Activated CD4-positive, alpha-beta T cell treated with anti-CD3 and anti-CD28 coated beads for 36 hours (primary cell): ENCODE measurements around the gene HSD11B1. TPM values are rescaled to one million over a fixed set of nuclear protein-coding genes. Genes with fewer than 3 reads are reported as not detected.

ENCODE experiments used
- ATAC-seq: fragments of 200-7000 bp; cut with Tn5 transposase; one replicate; pipeline ENCODE4 v1.10.0; 2021; ENCODE audit warnings: mild to moderate bottlenecking, moderate library complexity
- CTCF ChIA-PET: fragments of 350-600 bp; sonication (Branson Sonifier 250); formaldehyde crosslinking; loops from one replicate; lab custom pipeline; 2021; ENCODE audit warnings: antibody characterized with exemption; lab: Charles Lee
- POLR2A ChIA-PET: fragments of 350-600 bp; sonication (Branson Sonifier 250); formaldehyde crosslinking; loops from one replicate; lab custom pipeline; 2021; ENCODE audit warnings: antibody characterized with exemption, inconsistent platforms; lab: Charles Lee
- DNase-seq: peaks from one replicate; pipeline ENCODE4 v3.0.0-alpha.2; 2020
- H3K27ac Mint-ChIP-seq: one replicate; pipeline ENCODE4 v1.8.0; 2021; ENCODE audit warnings: mixed read lengths
- H3K27me3 Mint-ChIP-seq: one replicate; pipeline ENCODE4 v1.8.0; 2021; ENCODE audit warnings: mixed read lengths
- H3K36me3 Mint-ChIP-seq: one replicate; pipeline ENCODE4 v1.8.0; 2021; ENCODE audit warnings: low read depth, mixed read lengths
- H3K4me1 Mint-ChIP-seq: one replicate; pipeline ENCODE4 v1.8.0; 2021; ENCODE audit warnings: mixed read lengths
- H3K4me3 Mint-ChIP-seq: one replicate; pipeline ENCODE4 v1.8.0; 2021; ENCODE audit warnings: mild to moderate bottlenecking, moderate library complexity, mixed read lengths
- H3K9me3 Mint-ChIP-seq: one replicate; pipeline ENCODE4 v1.8.0; 2021; ENCODE audit warnings: low read depth, mixed read lengths
- intact Hi-C, 2 experiments: fragments of 100-400 bp; cut with DNase I in 1 of 2; cut with micrococcal nuclease in 1 of 2; formaldehyde crosslinking; loops; one replicate each; pipeline versions ENCODE4 v1.14.2 to v1.15.1; 2022 to 2024; cut with DNase I, micrococcal nuclease
- total RNA-seq, 2 experiments: library from RNA; stranded (reverse); gene quantifications; one replicate each; pipeline ENCODE4 v1.2.3, GENCODE V29; 2021

The HSD11B1 gene
- total RNA-seq, 2 experiments from 2014 or later: 4.5 to 5.7 TPM

- POLR2A ChIA-PET: interaction anchor here (0.6 to 2.7 kb wide), 5 partner anchors 14 to 32 kb away, joined by 3 to 23 read pairs (median 5); no protein-coding TSS in a partner anchor
- Mint-ChIP-seq H3K27ac (peak overlapping the region; percentile 98), H3K27me3 (no peaks in the 10 kb centered on the region), H3K36me3 (peaks cover 3% of the 10 kb centered on the region), H3K9me3 (no peaks in the 10 kb centered on the region), H3K4me3 (peak overlapping the region; percentile 51), H3K4me1 (peaks cover 82% of the 10 kb centered on the region)
- ATAC-seq: peak; percentile 48
- DNase-seq: peak; percentile 65
- intact Hi-C loops: loop anchor here (1.0 to 10.0 kb wide), 8 partner anchors 17 to 1927 kb away; partner anchors contain the start of genes C1orf74 (in 2 of the 2), LAMB3 (in 1 of the 2) and UTP25 (in 1 of the 2)
- CTCF ChIA-PET: interaction anchor here (0.5 to 6.7 kb wide), 11 partner anchors 9 to 638 kb away, joined by 3 to 75 read pairs (median 5); partner anchors contain the start of gene C1orf74
Measured at GRCh38 chr1:209751627-209752231, 47.1 kb downstream of the HSD11B1 start.

GRCh38 chr1:209752890-209753289 lies 48.2 kb downstream of the HSD11B1 start:
- ATAC-seq: no peak
- ChIA-PET CTCF (interaction anchor here (0.7 to 6.7 kb wide), 5 partner anchors 15 to 69 kb away, joined by 3 to 75 read pairs (median 5); no protein-coding TSS in a partner anchor), POLR2A (interaction anchor here (0.6 to 2.7 kb wide), 4 partner anchors 16 to 62 kb away, joined by 3 to 23 read pairs (median 4); partner anchors contain the start of gene C1orf74)
- H3K4me1 Mint-ChIP-seq: peaks cover 70% of the 10 kb centered on the region
- no peak for DNase-seq
- no peaks in the 10 kb centered on the region for H3K27me3 Mint-ChIP-seq
- intact Hi-C loops: loop anchor here (1.0 to 10.0 kb wide), 7 partner anchors 15 to 1928 kb away; partner anchors contain the start of genes C1orf74 (in 2 of the 2), LAMB3 (in 1 of the 2) and UTP25 (in 1 of the 2)
- H3K36me3 Mint-ChIP-seq: peaks cover 12% of the 10 kb centered on the region
- peak overlapping the region; percentile 98 for H3K27ac Mint-ChIP-seq
- no peaks in the 10 kb centered on the region for H3K9me3 Mint-ChIP-seq
- no peak overlapping the region for H3K4me3 Mint-ChIP-seq

- Mint-ChIP-seq H3K27me3 (no peaks in the 10 kb centered on the region), H3K9me3 (no peaks in the 10 kb centered on the region), H3K4me3 (peak overlapping the region; percentile 95), H3K36me3 (peaks cover 36% of the 10 kb centered on the region), H3K4me1 (peaks cover 77% of the 10 kb centered on the region), H3K27ac (peak overlapping the region; percentile 99)
- ChIA-PET POLR2A (interaction anchor here (0.9 to 1.9 kb wide), 7 partner anchors 11 to 619 kb away, joined by 3 to 28 read pairs (median 4); partner anchors contain the start of gene C1orf74), CTCF (interaction anchor here (0.6 to 5.0 kb wide), 15 partner anchors 9 to 186 kb away, joined by 3 to 58 read pairs (median 5); partner anchors contain the start of genes C1orf74 and UTP25)
- no peak for DNase-seq
- no peak for ATAC-seq
- intact Hi-C loops: loop anchor here (10.0 kb wide), 3 partner anchors 580 to 1930 kb away; no protein-coding TSS in a partner anchor
Measured at GRCh38 chr1:209755256-209755655, 50.6 kb downstream of the HSD11B1 start.

- ChIA-PET CTCF (interaction anchor here (0.6 to 5.0 kb wide), 13 partner anchors 8 to 504 kb away, joined by 3 to 58 read pairs (median 5); partner anchors contain the start of genes C1orf74 and UTP25), POLR2A (interaction anchor here (0.9 to 1.9 kb wide), 10 partner anchors 10 to 618 kb away, joined by 3 to 28 read pairs (median 4); partner anchors contain the start of gene C1orf74)
- Mint-ChIP-seq H3K36me3 (peaks cover 43% of the 10 kb centered on the region), H3K9me3 (no peaks in the 10 kb centered on the region), H3K27ac (peak within 1 kb of the TSS; percentile 99), H3K27me3 (no peaks in the 10 kb centered on the region), H3K4me3 (peak within 1 kb of the TSS; percentile 95), H3K4me1 (peaks cover 75% of the 10 kb centered on the region)
- intact Hi-C loops: loop anchor here (1.0 to 10.0 kb wide), 6 partner anchors 12 to 1931 kb away; partner anchors contain the start of genes C1orf74 (in 2 of the 2) and UTP25 (in 1 of the 2)
- ATAC-seq: peak; percentile 76
- peak; percentile 89 for DNase-seq
Measured at GRCh38 chr1:209755926-209756614, 51.4 kb downstream of the HSD11B1 start, which contains the start of gene TRAF3IP3. TRAF3IP3 (plus strand) TSS chr1:209756053; CDS start chr1:209760040, 3,987 bp downstream.

- ATAC-seq (peak; percentile 34), DNase-seq (peak; percentile 63)
- H3K9me3 Mint-ChIP-seq: no peaks in the 10 kb centered on the region
- intact Hi-C loops: loop anchor here (1.0 to 10.0 kb wide), 6 partner anchors 11 to 1932 kb away; partner anchors contain the start of genes C1orf74 (in 2 of the 2) and UTP25 (in 1 of the 2)
- H3K36me3 Mint-ChIP-seq: peaks cover 50% of the 10 kb centered on the region
- POLR2A ChIA-PET: interaction anchor here (0.9 to 2.4 kb wide), 8 partner anchors 10 to 66 kb away, joined by 3 to 28 read pairs (median 4); partner anchors contain the start of gene C1orf74
- H3K27ac Mint-ChIP-seq: peak overlapping the region; percentile 99
- no peaks in the 10 kb centered on the region for H3K27me3 Mint-ChIP-seq
- CTCF ChIA-PET: interaction anchor here (0.6 to 5.0 kb wide), 6 partner anchors 9 to 187 kb away, joined by 3 to 58 read pairs (median 6); no protein-coding TSS in a partner anchor
- H3K4me3 Mint-ChIP-seq: peak overlapping the region; percentile 95
- peaks cover 75% of the 10 kb centered on the region for H3K4me1 Mint-ChIP-seq
Measured at GRCh38 chr1:209756615-209757445, 52.2 kb downstream of the HSD11B1 start.

- Mint-ChIP-seq H3K4me3 (peak overlapping the region; percentile 95), H3K27me3 (no peaks in the 10 kb centered on the region), H3K27ac (peak overlapping the region; percentile 99), H3K4me1 (peaks cover 73% of the 10 kb centered on the region), H3K36me3 (peaks cover 66% of the 10 kb centered on the region), H3K9me3 (no peaks in the 10 kb centered on the region)
- DNase-seq (no peak), ATAC-seq (no peak)
- intact Hi-C loops: loop anchor here (2.0 to 10.0 kb wide), 4 partner anchors 64 to 1934 kb away; no protein-coding TSS in a partner anchor
- ChIA-PET POLR2A (interaction anchor here (2.4 kb wide), 1 partner anchor 10 kb away, joined by 21 read pairs; no protein-coding TSS in a partner anchor), CTCF (interaction anchor here (1.3 to 5.0 kb wide), 3 partner anchors 9 to 34 kb away, joined by 3 to 58 read pairs (median 11); no protein-coding TSS in a partner anchor)
Measured at GRCh38 chr1:209758400-209758799, 53.8 kb downstream of the HSD11B1 start.

- CTCF ChIA-PET: interaction anchor here (0.6 to 2.7 kb wide), 5 partner anchors 8 to 70 kb away, joined by 3 to 12 read pairs (median 6); no protein-coding TSS in a partner anchor
- DNase-seq: no peak
- H3K27ac Mint-ChIP-seq: peak overlapping the region; percentile 56
- no peaks in the 10 kb centered on the region for H3K27me3 Mint-ChIP-seq
- POLR2A ChIA-PET: no interaction called here
- peaks cover 71% of the 10 kb centered on the region for H3K4me1 Mint-ChIP-seq
- intact Hi-C loops: loop anchor here (2.0 to 10.0 kb wide), 4 partner anchors 63 to 1935 kb away; no protein-coding TSS in a partner anchor
- no peak overlapping the region for H3K4me3 Mint-ChIP-seq
- no peak for ATAC-seq
- peaks cover 79% of the 10 kb centered on the region for H3K36me3 Mint-ChIP-seq
- peaks cover 2% of the 10 kb centered on the region for H3K9me3 Mint-ChIP-seq
Measured at GRCh38 chr1:209759829-209760359, 55.2 kb downstream of the HSD11B1 start.

GRCh38 chr1:209761011-209761635 lies 56.5 kb downstream of the HSD11B1 start:
- CTCF ChIA-PET: interaction anchor here (1.1 to 2.7 kb wide), 5 partner anchors 8 to 613 kb away, joined by 3 to 12 read pairs (median 6); no protein-coding TSS in a partner anchor
- H3K27me3 Mint-ChIP-seq: no peaks in the 10 kb centered on the region
- intact Hi-C loops: no loop called here
- no peak for ATAC-seq
- peak overlapping the region; percentile 79 for H3K27ac Mint-ChIP-seq
- POLR2A ChIA-PET: no interaction called here
- no peak overlapping the region for H3K4me3 Mint-ChIP-seq
- peaks cover 89% of the 10 kb centered on the region for H3K36me3 Mint-ChIP-seq
- H3K4me1 Mint-ChIP-seq: peaks cover 71% of the 10 kb centered on the region
- no peak for DNase-seq
- H3K9me3 Mint-ChIP-seq: peaks cover 2% of the 10 kb centered on the region

GRCh38 chr1:209766051-209766450 lies 61.4 kb downstream of the HSD11B1 start:
- DNase-seq: peak; percentile 38
- Mint-ChIP-seq H3K9me3 (peaks cover 2% of the 10 kb centered on the region), H3K27ac (peak overlapping the region; percentile 94), H3K27me3 (no peaks in the 10 kb centered on the region), H3K4me3 (peak overlapping the region; percentile 41), H3K36me3 (peaks cover 73% of the 10 kb centered on the region), H3K4me1 (peaks cover 73% of the 10 kb centered on the region)
- intact Hi-C loops: loop anchor here in 1 of 2 experiments (5.0 kb wide), 1 partner anchor 566 kb away; no protein-coding TSS in a partner anchor
- CTCF ChIA-PET: interaction anchor here (0.6 to 5.7 kb wide), 7 partner anchors 9 to 93 kb away, joined by 3 to 75 read pairs (median 6); partner anchors contain the start of genes C1orf74 and TRAF3IP3
- ATAC-seq: no peak
- POLR2A ChIA-PET: interaction anchor here (0.8 to 1.2 kb wide), 3 partner anchors 11 to 608 kb away, joined by 3 to 4 read pairs (median 4); no protein-coding TSS in a partner anchor
